ENCODE results near the gene PUS3. TPM values are rescaled to one million over a fixed set of nuclear protein-coding genes. Genes with fewer than 3 reads are reported as not detected.
"Not testable (repeated sequence)": the region's sequence is repeated elsewhere in the genome, so short reads cannot be mapped to it uniquely, and the experiment has no call there.

Gene PUS3
- total RNA-seq, 1 experiment from 2014 or later: 18.6 TPM

DNA sequence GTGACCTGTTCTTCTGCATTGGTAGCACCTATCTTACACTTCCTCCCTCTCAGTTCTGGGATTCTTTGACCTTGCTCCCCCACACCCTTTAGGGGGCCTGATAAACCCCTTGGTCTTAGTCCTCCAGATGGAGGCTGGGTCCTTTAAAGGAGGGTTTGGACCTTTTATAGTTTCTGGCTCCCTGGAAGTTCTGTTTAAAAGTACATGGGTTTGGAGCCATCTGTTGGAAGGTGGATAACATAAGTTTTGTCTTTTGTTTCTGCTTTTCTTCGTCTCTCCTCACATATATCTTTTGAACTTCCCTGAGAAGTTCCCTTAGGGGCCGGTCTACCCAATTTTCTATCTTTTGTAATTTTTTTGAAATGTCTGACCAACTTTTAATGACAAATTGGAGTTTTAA is 33.5 kb downstream of the PUS3 start (continued):
- TF ChIP-seq ZNF317 (CRISPR knock-in tag; IDR thresholded peaks at IDR 0.05; ENCODE audit: borderline replicate concordance, low read depth): no peak

DNA sequence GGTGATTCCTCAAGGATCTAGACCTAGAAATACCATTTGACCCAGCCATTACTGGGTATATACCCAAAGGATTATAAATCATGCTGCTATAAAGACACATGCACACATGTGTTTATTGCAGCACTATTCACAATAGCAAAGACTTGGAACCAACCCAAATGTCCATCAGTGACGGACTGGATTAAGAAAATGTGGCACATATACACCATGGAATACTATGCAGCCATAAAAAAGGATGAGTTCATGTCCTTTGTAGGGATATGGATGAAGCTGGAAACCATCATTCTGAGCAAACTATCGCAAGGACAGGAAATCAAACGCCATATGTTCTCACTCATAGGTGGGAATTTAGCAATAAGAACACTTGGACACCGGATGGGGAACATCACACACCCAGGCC is 37.7 kb downstream of the PUS3 start:
- peaks cover 20% of the 10 kb centered on the region for H3K36me3 Mint-ChIP-seq
- CTCF ChIA-PET; H3K4me1 Mint-ChIP-seq; H3K27ac Mint-ChIP-seq; H3K4me3 Mint-ChIP-seq; H3K27me3 Mint-ChIP-seq (ENCODE audit: low read depth); DNase-seq (ENCODE audit: low spot score); ATAC-seq; POLR2A ChIA-PET: not testable (repeated sequence)
- H3K9me3 Mint-ChIP-seq: peaks cover 32% of the 10 kb centered on the region

DNA sequence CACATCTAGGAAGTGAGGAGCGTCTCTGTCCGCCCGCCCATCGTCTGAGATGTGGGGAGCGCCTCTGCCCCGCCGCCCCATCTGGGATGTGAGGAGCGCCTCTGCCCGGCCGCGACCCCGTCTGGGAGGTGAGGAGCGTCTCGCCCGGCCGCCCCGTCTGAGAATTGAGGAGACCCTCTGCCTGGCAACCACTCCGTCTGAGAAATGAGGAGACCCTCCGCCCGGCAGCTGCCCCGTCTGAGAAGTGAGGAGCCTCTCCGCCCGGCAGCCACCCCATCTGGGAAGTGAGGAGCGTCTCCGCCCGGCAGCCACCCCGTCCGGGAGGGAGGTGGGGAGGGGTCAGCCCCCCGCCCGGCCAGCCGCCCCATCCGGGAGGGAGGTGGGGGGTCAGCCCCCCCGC is 40.2 kb downstream of the PUS3 start:
- ATAC-seq; H3K4me1 Mint-ChIP-seq; POLR2A ChIA-PET; H3K27ac Mint-ChIP-seq; DNase-seq (ENCODE audit: low spot score); H3K4me3 Mint-ChIP-seq; CTCF ChIA-PET; H3K27me3 Mint-ChIP-seq (ENCODE audit: low read depth): not testable (repeated sequence)
- Mint-ChIP-seq H3K9me3 (peaks cover 57% of the 10 kb centered on the region), H3K36me3 (peaks cover 39% of the 10 kb centered on the region)

DNA sequence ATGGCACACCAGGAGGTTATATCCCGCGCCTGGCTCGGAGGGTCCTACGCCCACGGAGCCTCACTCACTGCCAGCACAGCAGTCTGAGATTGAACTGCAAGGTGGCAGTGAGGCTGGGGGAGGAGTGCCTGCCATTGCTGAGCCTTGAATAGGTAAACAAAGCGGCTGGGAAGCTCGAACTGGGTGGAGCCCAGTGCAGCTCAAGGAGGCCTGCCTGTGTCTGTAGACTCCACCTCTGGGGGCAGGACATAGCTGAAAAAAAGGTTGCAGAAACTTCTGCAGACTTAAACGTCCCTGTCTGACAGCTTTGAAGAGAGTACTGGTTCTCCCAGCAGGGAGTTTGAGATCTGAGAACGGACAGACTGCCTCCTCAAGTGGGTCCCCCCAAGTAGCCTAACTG is 45.3 kb downstream of the PUS3 start:
- Mint-ChIP-seq H3K9me3 (peaks cover 79% of the 10 kb centered on the region), H3K36me3 (peaks cover 37% of the 10 kb centered on the region)
- H3K27me3 Mint-ChIP-seq (ENCODE audit: low read depth); H3K27ac Mint-ChIP-seq; H3K4me3 Mint-ChIP-seq; DNase-seq (ENCODE audit: low spot score); POLR2A ChIA-PET; CTCF ChIA-PET; ATAC-seq; H3K4me1 Mint-ChIP-seq: not testable (repeated sequence)

DNA sequence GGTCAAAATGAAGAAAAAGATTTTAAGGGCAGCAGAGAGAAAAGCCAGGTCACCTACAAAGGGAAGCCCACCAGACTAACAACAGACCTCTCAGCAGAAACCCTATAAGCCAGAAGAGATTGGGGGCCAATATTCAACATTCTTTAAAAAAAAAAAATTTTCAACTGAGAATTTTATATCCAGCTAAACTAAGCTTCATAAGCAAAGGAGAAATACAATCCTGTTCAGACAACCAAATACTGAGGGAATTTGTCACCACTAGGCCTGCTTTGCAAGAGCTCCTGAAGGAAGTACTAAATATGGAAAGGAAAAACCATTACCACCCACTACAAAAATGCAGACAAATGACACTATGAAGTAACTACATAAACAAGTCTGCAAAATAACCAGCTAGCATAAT is 56.8 kb downstream of the PUS3 start:
- CTCF ChIA-PET: no interaction called here
- TF ChIP-seq SMAD4 (CRISPR knock-in tag; IDR thresholded peaks at IDR 0.05): no peak
- TF ChIP-seq, protein P1, sequence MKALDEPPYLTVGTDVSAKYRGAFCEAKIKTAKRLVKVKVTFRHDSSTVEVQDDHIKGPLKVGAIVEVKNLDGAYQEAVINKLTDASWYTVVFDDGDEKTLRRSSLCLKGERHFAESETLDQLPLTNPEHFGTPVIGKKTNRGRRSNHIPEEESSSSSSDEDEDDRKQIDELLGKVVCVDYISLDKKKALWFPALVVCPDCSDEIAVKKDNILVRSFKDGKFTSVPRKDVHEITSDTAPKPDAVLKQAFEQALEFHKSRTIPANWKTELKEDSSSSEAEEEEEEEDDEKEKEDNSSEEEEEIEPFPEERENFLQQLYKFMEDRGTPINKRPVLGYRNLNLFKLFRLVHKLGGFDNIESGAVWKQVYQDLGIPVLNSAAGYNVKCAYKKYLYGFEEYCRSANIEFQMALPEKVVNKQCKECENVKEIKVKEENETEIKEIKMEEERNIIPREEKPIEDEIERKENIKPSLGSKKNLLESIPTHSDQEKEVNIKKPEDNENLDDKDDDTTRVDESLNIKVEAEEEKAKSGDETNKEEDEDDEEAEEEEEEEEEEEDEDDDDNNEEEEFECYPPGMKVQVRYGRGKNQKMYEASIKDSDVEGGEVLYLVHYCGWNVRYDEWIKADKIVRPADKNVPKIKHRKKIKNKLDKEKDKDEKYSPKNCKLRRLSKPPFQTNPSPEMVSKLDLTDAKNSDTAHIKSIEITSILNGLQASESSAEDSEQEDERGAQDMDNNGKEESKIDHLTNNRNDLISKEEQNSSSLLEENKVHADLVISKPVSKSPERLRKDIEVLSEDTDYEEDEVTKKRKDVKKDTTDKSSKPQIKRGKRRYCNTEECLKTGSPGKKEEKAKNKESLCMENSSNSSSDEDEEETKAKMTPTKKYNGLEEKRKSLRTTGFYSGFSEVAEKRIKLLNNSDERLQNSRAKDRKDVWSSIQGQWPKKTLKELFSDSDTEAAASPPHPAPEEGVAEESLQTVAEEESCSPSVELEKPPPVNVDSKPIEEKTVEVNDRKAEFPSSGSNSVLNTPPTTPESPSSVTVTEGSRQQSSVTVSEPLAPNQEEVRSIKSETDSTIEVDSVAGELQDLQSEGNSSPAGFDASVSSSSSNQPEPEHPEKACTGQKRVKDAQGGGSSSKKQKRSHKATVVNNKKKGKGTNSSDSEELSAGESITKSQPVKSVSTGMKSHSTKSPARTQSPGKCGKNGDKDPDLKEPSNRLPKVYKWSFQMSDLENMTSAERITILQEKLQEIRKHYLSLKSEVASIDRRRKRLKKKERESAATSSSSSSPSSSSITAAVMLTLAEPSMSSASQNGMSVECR (CRISPR knock-in tag; IDR thresholded peaks at IDR 0.05; ENCODE audit: borderline replicate concordance): no peak
- no peak for TF ChIP-seq ETV6 (CRISPR knock-in tag; IDR thresholded peaks at IDR 0.05)
- TF ChIP-seq NFE2L1 (CRISPR knock-in tag; IDR thresholded peaks at IDR 0.05): no peak
- TF ChIP-seq, protein P2, sequence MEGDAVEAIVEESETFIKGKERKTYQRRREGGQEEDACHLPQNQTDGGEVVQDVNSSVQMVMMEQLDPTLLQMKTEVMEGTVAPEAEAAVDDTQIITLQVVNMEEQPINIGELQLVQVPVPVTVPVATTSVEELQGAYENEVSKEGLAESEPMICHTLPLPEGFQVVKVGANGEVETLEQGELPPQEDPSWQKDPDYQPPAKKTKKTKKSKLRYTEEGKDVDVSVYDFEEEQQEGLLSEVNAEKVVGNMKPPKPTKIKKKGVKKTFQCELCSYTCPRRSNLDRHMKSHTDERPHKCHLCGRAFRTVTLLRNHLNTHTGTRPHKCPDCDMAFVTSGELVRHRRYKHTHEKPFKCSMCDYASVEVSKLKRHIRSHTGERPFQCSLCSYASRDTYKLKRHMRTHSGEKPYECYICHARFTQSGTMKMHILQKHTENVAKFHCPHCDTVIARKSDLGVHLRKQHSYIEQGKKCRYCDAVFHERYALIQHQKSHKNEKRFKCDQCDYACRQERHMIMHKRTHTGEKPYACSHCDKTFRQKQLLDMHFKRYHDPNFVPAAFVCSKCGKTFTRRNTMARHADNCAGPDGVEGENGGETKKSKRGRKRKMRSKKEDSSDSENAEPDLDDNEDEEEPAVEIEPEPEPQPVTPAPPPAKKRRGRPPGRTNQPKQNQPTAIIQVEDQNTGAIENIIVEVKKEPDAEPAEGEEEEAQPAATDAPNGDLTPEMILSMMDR (IDR thresholded peaks at IDR 0.05): no peak
- TF ChIP-seq, protein P3, sequence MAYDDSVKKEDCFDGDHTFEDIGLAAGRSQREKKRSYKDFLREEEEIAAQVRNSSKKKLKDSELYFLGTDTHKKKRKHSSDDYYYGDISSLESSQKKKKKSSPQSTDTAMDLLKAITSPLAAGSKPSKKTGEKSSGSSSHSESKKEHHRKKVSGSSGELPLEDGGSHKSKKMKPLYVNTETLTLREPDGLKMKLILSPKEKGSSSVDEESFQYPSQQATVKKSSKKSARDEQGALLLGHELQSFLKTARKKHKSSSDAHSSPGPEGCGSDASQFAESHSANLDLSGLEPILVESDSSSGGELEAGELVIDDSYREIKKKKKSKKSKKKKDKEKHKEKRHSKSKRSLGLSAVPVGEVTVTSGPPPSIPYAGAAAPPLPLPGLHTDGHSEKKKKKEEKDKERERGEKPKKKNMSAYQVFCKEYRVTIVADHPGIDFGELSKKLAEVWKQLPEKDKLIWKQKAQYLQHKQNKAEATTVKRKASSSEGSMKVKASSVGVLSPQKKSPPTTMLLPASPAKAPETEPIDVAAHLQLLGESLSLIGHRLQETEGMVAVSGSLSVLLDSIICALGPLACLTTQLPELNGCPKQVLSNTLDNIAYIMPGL (CRISPR knock-in tag; IDR thresholded peaks at IDR 0.05): no peak
- TF ChIP-seq JUN (CRISPR knock-in tag; IDR thresholded peaks at IDR 0.05): no peak
- no peak for TF ChIP-seq NFATC4 (CRISPR knock-in tag; IDR thresholded peaks at IDR 0.05)
- TF ChIP-seq CBFB (CRISPR knock-in tag; IDR thresholded peaks at IDR 0.05; ENCODE audit: low read depth): no peak
- no peak for TF ChIP-seq OVOL2 (CRISPR knock-in tag; IDR thresholded peaks at IDR 0.05; ENCODE audit: borderline replicate concordance)
- TF ChIP-seq, protein P4, sequence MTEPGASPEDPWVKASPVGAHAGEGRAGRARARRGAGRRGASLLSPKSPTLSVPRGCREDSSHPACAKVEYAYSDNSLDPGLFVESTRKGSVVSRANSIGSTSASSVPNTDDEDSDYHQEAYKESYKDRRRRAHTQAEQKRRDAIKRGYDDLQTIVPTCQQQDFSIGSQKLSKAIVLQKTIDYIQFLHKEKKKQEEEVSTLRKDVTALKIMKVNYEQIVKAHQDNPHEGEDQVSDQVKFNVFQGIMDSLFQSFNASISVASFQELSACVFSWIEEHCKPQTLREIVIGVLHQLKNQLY (CRISPR knock-in tag; IDR thresholded peaks at IDR 0.05): no peak
- TF ChIP-seq EMX1 (CRISPR knock-in tag; IDR thresholded peaks at IDR 0.05): no peak
- no peak for TF ChIP-seq SMAD3 (CRISPR knock-in tag; IDR thresholded peaks at IDR 0.05; ENCODE audit: borderline replicate concordance)
- TF ChIP-seq, protein P5, sequence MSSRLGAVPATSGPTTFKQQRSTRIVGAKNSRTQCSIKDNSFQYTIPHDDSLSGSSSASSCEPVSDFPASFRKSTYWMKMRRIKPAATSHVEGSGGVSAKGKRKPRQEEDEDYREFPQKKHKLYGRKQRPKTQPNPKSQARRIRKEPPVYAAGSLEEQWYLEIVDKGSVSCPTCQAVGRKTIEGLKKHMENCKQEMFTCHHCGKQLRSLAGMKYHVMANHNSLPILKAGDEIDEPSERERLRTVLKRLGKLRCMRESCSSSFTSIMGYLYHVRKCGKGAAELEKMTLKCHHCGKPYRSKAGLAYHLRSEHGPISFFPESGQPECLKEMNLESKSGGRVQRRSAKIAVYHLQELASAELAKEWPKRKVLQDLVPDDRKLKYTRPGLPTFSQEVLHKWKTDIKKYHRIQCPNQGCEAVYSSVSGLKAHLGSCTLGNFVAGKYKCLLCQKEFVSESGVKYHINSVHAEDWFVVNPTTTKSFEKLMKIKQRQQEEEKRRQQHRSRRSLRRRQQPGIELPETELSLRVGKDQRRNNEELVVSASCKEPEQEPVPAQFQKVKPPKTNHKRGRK (CRISPR knock-in tag; IDR thresholded peaks at IDR 0.05; ENCODE audit: borderline replicate concordance): no peak
- TF ChIP-seq TCF7 (CRISPR knock-in tag; IDR thresholded peaks at IDR 0.05; ENCODE audit: low read depth): no peak
- no peak for TF ChIP-seq SOX15 (CRISPR knock-in tag; IDR thresholded peaks at IDR 0.05)
- no peak for TF ChIP-seq ZNF423 (CRISPR knock-in tag; IDR thresholded peaks at IDR 0.05)

More for the DNA sequence above, 56.8 kb downstream of the PUS3 start:
- ATAC-seq: no peak
- POLR2A ChIA-PET: no interaction called here
- Mint-ChIP-seq H3K36me3 (peaks cover 15% of the 10 kb centered on the region), H3K27me3 (ENCODE audit: low read depth) (no peaks in the 10 kb centered on the region; the same call in 1 of the 2 replicates), H3K4me3 (no peak overlapping the region), H3K27ac (no peak overlapping the region), H3K9me3 (peaks cover 38% of the 10 kb centered on the region), H3K4me1 (peaks cover 11% of the 10 kb centered on the region)
- DNase-seq (ENCODE audit: low spot score): no peak
